AG10803 (cell line): Measurements from ENCODE around the gene PSAT1.

Source experiments
- DNase-seq: peaks from one replicate; pipeline ENCODE4 v3.0.0; 2010; ENCODE audit warnings: low read depth
- H3K4me3 ChIP-seq: 2 replicates; pipeline ENCODE4 v1.5.1; 2011; ENCODE audit warnings: mild to moderate bottlenecking, low read length, control low read depth
- TF ChIP-seq, protein P1 (sequence below): conservative IDR thresholded peaks from 2 replicates; pipeline ENCODE4 v1.5.1; 2011; ENCODE audit warnings: mild to moderate bottlenecking, low read length, control low read depth, inconsistent platforms

The PSAT1 gene

DNA sequence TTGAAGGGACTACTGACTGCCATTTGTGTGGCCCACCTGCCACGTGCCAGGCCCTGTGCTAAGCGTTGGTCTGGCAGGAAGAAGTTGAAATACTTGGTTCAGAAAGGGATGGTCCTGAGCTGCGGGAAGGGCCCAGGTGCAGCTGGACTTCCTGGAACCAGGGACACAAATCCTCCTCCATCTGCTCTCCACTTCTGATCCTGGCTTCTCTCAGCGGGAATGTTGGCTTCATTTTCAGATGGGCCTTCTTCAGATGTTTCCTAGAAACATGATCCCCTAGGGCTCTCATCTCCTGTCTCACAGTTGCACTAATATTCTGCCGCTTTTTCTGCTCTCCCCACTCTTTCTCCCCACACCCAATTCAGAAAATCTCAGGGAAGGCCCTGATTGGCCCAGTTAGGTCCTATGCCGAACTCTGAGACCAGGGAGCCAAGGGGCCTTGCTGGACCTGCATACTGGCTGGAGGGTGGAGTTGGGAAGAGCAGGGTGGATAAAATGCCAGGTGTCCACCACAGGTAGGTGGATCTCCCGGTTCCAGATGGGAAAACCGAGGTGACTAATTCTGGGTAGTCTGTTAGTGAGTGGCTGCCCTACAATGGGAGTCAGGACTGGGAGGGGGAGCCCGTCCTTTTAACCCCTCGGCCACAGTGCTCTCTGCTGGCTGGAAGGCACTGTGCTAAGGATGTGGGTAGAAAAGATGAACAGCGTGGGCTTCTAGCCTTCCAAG, 19.4 kb downstream of the PSAT1 start:
- H3K4me3 ChIP-seq = no peak overlapping the region
- no peak for DNase-seq
- TF ChIP-seq, protein P1, sequence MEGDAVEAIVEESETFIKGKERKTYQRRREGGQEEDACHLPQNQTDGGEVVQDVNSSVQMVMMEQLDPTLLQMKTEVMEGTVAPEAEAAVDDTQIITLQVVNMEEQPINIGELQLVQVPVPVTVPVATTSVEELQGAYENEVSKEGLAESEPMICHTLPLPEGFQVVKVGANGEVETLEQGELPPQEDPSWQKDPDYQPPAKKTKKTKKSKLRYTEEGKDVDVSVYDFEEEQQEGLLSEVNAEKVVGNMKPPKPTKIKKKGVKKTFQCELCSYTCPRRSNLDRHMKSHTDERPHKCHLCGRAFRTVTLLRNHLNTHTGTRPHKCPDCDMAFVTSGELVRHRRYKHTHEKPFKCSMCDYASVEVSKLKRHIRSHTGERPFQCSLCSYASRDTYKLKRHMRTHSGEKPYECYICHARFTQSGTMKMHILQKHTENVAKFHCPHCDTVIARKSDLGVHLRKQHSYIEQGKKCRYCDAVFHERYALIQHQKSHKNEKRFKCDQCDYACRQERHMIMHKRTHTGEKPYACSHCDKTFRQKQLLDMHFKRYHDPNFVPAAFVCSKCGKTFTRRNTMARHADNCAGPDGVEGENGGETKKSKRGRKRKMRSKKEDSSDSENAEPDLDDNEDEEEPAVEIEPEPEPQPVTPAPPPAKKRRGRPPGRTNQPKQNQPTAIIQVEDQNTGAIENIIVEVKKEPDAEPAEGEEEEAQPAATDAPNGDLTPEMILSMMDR = no peak

DNA sequence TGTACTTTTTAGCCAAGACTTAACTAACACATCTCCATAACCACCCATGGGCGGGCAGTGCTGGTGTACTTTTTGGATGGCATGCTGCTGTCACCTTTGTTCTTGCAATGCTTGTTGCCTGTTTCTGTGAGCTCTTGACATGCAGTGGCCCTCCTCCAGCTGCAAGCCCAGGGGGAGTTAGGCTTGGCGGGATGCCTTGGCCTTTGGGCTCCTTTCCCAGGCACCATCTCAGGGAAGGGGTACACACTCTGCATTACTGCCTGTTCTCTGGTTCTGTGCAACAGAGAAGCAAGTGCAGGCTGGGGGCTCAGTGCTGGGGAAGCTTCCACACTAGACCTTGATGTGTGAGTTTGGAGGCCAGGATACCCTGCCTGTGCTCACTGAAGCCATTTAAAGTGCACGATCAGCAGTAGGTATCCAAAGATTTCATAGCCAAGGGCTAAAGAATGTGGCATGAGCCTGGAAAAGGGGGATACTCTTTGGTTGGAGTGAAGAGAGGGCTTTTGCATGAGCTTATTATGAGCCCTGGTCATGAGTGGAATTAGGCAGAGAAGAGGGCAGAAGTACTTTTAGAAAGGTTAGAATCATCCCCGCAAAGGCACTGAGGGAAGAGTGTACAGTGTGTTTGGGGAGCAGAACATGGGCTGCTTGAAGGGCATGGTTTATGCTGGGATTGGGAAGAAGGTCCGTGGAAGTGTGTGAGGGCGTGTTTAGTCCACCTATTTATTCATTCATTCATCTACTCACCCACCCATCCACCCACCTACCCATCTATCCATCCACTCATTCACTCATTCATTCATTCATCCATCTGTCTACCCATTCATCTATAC, 22.5 kb downstream of the PSAT1 start:
- TF ChIP-seq, protein P1 = no peak
- no peak overlapping the region for H3K4me3 ChIP-seq
- no peak for DNase-seq

DNA sequence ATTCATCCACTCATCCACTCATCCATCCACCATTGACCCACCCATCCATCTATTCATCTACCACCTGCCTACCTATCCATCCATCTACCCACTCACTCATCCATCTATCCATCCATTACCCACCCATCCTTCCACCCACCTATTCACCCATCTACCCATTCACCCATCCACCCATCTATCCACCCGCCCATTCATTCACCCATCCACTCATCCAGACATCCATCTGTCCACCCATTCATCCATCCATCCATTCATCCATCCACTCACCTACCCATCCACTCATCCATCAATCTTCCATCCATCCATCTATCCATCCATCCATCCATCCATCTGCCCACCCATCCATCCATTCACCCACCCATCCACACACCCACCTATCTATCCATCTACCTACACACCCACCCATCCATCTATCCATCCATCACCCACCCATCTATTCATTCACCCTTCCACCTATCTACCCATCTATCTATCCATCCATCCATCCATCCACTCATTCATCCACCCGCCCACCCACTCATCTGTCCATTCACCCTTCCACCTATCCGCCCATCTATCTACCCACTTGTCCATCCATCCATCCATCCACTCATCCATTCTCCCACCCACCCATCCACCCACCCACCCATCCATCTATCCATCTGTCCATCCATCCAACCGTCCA, 23.2 kb downstream of the PSAT1 start:
- DNase-seq = no peak
- TF ChIP-seq, protein P1 = no peak
- H3K4me3 ChIP-seq = no peak overlapping the region

DNA sequence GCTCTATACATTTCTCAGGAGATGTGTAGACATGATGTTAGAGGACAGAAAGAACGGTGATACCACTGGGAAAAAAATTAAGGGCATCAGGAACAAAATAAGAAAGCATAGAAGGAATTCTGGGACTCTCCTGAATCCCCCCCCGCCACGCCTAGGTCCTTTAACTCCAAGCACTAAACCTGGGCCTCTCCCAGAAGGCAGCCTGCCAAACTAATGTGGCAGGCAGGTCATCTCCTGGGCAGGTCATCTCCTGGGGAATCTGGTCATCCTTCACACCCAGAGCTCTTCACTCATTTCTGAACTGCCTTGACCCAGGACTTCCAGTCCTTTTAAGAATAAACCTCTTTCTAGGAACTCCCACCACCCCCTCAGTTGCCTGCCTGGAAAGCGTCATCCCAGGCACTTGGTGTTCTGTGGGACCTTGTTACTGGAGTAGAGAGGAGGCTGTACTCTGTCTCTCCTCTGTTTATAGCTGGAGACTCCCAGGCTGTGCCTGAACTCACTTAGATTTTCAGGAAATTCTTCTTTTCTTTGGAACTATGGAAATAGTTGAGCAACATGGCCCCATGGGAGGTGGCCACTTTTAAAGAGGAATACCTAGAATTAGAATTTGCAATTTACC, 24.1 kb downstream of the PSAT1 start:
- no peak for DNase-seq
- TF ChIP-seq, protein P1 = no peak
- H3K4me3 ChIP-seq = no peak overlapping the region

DNA sequence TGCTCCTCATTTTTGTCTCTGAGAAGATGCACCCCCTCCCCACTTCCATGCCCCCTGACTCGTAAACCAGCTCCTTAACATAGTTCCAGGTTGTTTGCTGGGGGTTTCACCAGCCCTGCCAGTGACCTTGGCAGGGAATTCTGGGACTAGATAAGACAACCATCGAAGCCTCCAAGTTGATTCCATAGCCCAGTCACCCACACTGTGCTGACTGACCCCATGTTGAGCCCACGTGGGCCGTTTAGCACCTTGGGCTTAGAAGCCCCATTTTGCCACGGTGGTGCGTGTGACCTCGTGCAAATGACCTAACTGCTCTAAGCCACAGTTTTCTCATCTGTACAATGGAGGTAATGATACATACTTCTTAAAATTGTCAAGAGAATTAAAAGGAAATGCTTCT, 24.6 kb downstream of the PSAT1 start:
- TF ChIP-seq, protein P1 = no peak
- H3K4me3 ChIP-seq = no peak overlapping the region
- DNase-seq = no peak

DNA sequence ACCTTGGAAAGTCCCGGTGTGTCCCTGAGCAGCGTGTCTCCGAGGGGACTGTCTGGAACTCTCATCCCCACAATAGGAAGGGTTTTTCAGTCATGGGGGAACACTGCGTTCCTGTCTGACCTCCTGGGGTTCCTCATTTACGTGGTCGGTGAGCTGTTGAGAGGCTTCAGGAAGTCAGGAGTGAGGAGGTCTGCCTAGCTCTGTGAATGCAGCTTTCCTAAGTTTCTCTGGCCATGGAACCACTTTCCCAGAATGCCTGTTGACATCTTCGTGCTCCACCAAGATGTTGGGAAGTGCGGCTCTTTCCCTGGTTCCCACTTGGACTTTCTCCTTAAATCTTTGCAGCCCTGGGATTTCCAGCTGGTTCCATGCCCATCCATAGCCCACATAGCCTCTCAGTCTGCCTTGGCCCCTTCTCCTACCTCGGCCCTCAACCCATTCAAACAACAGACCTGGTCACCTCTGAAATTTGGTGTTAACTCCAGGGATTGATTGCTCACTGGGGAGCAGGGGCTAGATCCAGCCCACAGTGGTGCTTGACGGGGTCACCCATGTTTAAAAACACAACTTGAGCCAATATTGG, 27.2 kb downstream of the PSAT1 start:
- TF ChIP-seq, protein P1 = no peak
- H3K4me3 ChIP-seq = no peak overlapping the region
- no peak for DNase-seq
